HL-60 (cell line): ENCODE measurements around the gene FN1.

Experiments used
- DNase-seq, 2 experiments: peaks; one replicate each; pipeline ENCODE4 v3.0.0-alpha.2; 2010 to 2020; ENCODE audit warnings: low read depth in 1 of 2, low spot score in 1 of 2
- H3K27ac ChIP-seq: fragments of 250-450 bp; sonication (Bioruptor Pico); replicated peaks from 2 replicates; pipeline ENCODE4 v1.5.1; 2020; ENCODE audit warnings: mild to moderate bottlenecking, moderate library complexity
- H3K27me3 ChIP-seq: fragments of 250-450 bp; sonication (Bioruptor Pico); 2 replicates; pipeline ENCODE4 v1.5.1; 2021; ENCODE audit warnings: mild to moderate bottlenecking, moderate library complexity; ENCODE audit not compliant: insufficient read depth, poor library complexity, severe bottlenecking
- H3K4me3 ChIP-seq: replicated peaks from 2 replicates; pipeline ENCODE4 v1.5.1; 2011; ENCODE audit warnings: mild to moderate bottlenecking, control low read depth, low read length; ENCODE audit not compliant: insufficient read depth
- GABPA ChIP-seq: IDR thresholded peaks from 2 replicates; pipeline ENCODE4 v1.6.1; 2012; ENCODE audit warnings: low read depth
- POLR2AphosphoS5 ChIP-seq: IDR thresholded peaks from 2 replicates; pipeline ENCODE4 v1.6.1; 2012; ENCODE audit warnings: low read depth
- SPI1 ChIP-seq: IDR thresholded peaks from 2 replicates; pipeline ENCODE4 v1.6.1; 2012; ENCODE audit warnings: low read depth, mild to moderate bottlenecking, borderline replicate concordance
- TF ChIP-seq, protein P1 (sequence below): IDR thresholded peaks from one replicate; pipeline ENCODE4 v1.5.1; 2011; ENCODE audit warnings: low read length, control low read depth, inconsistent platforms; ENCODE audit not compliant: insufficient read depth
- TF ChIP-seq, protein P2 (sequence below): IDR thresholded peaks from 2 replicates; pipeline ENCODE4 v1.6.1; 2012; ENCODE audit warnings: low read depth; ENCODE audit not compliant: insufficient replicate concordance

FN1 gene

DNA sequence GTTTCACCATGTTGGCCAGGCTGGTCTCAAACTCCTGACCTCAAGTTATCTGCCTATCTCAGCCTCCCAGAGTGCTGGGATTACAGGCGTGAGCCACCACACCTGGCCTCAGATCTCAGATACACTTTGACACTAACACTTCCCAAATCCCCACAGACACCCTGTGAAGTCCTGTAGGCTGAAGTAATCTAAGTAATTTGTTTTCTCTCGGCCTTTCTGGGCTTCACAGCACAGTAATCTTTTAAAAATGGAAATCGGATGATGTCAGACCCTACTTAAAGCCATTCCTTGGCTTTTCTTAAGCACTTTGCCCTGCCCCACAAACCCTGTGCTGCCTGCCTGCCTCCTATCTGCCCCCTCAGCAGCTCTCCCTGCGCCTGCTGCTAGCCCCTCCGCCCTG, 107.8 kb downstream of the FN1 start:
- no peak overlapping the region for H3K27ac ChIP-seq
- no peaks in the 10 kb centered on the region for H3K27me3 ChIP-seq
- no peak overlapping the region for H3K4me3 ChIP-seq
- TF ChIP-seq, protein P1, sequence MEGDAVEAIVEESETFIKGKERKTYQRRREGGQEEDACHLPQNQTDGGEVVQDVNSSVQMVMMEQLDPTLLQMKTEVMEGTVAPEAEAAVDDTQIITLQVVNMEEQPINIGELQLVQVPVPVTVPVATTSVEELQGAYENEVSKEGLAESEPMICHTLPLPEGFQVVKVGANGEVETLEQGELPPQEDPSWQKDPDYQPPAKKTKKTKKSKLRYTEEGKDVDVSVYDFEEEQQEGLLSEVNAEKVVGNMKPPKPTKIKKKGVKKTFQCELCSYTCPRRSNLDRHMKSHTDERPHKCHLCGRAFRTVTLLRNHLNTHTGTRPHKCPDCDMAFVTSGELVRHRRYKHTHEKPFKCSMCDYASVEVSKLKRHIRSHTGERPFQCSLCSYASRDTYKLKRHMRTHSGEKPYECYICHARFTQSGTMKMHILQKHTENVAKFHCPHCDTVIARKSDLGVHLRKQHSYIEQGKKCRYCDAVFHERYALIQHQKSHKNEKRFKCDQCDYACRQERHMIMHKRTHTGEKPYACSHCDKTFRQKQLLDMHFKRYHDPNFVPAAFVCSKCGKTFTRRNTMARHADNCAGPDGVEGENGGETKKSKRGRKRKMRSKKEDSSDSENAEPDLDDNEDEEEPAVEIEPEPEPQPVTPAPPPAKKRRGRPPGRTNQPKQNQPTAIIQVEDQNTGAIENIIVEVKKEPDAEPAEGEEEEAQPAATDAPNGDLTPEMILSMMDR: no peak
- TF ChIP-seq GABPA (no peak), POLR2AphosphoS5 (no peak), SPI1 (no peak)
- TF ChIP-seq, protein P2, sequence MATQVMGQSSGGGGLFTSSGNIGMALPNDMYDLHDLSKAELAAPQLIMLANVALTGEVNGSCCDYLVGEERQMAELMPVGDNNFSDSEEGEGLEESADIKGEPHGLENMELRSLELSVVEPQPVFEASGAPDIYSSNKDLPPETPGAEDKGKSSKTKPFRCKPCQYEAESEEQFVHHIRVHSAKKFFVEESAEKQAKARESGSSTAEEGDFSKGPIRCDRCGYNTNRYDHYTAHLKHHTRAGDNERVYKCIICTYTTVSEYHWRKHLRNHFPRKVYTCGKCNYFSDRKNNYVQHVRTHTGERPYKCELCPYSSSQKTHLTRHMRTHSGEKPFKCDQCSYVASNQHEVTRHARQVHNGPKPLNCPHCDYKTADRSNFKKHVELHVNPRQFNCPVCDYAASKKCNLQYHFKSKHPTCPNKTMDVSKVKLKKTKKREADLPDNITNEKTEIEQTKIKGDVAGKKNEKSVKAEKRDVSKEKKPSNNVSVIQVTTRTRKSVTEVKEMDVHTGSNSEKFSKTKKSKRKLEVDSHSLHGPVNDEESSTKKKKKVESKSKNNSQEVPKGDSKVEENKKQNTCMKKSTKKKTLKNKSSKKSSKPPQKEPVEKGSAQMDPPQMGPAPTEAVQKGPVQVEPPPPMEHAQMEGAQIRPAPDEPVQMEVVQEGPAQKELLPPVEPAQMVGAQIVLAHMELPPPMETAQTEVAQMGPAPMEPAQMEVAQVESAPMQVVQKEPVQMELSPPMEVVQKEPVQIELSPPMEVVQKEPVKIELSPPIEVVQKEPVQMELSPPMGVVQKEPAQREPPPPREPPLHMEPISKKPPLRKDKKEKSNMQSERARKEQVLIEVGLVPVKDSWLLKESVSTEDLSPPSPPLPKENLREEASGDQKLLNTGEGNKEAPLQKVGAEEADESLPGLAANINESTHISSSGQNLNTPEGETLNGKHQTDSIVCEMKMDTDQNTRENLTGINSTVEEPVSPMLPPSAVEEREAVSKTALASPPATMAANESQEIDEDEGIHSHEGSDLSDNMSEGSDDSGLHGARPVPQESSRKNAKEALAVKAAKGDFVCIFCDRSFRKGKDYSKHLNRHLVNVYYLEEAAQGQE: no peak
- no peak for DNase-seq

DNA sequence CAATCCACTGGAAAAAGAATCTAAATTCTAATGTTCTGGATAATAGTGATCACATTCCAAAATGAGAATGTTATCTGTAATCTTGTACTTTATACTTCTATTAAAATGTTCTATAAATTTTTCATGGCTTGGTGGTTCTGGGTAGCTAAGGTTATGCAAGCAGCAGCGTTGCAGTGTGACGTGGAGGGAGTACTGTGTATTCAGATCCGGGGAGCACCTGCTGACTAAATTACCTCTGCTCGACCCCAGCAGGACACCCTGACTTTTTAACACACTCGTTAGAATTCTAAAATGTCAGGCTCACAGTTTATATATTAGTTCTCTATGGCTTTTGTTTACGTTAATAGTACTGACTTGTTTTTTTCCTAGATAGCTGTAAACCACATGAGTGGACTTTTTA, 111.1 kb downstream of the FN1 start:
- Histone ChIP-seq H3K27ac (no peak overlapping the region), H3K27me3 (no peaks in the 10 kb centered on the region), H3K4me3 (no peak overlapping the region)
- TF ChIP-seq POLR2AphosphoS5 (no peak), SPI1 (no peak), GABPA (no peak)
- TF ChIP-seq, protein P2: no peak
- TF ChIP-seq, protein P1: no peak
- DNase-seq: no peak

DNA sequence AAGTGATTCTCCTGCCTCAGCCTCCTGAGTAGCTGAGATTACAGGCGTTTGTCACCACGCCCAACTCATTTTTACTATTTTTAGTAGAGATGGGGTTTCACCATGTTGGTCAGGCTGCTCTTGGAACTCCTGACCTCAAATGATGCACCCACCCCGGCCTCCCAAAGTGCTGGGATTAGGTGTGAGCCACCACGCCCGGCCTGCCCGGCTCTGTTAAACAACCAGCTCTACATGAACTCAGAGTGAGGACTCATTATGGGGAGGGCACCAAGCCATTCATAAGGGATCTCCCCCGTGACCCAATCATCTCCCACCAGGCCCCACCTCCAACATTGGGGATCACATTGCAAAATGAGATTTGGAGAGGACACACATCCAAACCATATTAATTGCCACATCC, 115.2 kb downstream of the FN1 start:
- TF ChIP-seq POLR2AphosphoS5 (no peak), GABPA (no peak), SPI1 (no peak)
- TF ChIP-seq, protein P1: no peak
- TF ChIP-seq, protein P2: no peak
- Histone ChIP-seq H3K27me3 (no peaks in the 10 kb centered on the region), H3K4me3 (no peak overlapping the region), H3K27ac (no peak overlapping the region)
- DNase-seq: no peak
